Epithelial cell of esophagus (primary cell): Measurements from ENCODE around the gene SLC39A11.

Experiments
- DNase-seq: peaks from one replicate; pipeline ENCODE4 v3.0.0; 2010; ENCODE audit warnings: low read depth
- H3K4me3 ChIP-seq: 2 replicates; pipeline ENCODE4 v1.5.1; 2011; ENCODE audit warnings: mild to moderate bottlenecking, low read length, control low read depth
- TF ChIP-seq, protein P1 (sequence below): IDR thresholded peaks from 2 replicates; pipeline ENCODE4 v1.5.1; 2011; ENCODE audit warnings: low read depth, mild to moderate bottlenecking, low read length, control low read depth, inconsistent platforms; ENCODE audit not compliant: insufficient read depth; ENCODE audit errors: missing control alignments

The SLC39A11 gene

DNA sequence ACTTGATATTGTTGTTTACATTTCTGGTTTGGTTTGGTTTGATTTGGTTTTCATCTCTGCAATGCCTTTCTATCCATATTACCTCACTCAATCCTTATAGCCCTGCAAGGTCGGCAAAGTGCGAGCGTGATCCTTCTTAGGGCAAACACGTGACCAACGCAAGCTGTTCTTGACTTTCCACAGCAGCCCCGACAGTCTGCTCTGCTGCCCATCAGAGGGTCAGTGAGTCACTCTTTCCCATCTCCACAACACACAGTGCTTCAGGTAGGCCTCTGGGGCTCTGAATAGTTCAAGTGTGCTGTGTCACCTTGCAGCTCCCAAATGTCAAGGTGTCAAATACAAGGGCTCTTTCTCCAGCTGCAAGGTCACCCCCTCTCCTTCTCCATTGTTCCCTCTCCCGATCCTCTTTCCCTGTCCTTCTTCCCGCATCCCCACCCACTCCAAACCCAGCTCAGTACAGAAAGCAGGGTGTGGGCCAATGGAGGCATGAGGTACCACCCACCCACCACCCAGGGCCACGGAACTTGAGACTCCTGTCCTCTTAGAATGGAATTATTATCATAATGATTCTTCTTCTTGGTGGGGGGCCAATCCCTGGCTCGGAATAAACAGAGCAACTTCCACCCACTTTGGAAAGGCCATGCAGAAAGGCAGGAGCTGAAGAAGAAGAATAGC is 139.7 kb downstream of the SLC39A11 start:
- TF ChIP-seq, protein P1, sequence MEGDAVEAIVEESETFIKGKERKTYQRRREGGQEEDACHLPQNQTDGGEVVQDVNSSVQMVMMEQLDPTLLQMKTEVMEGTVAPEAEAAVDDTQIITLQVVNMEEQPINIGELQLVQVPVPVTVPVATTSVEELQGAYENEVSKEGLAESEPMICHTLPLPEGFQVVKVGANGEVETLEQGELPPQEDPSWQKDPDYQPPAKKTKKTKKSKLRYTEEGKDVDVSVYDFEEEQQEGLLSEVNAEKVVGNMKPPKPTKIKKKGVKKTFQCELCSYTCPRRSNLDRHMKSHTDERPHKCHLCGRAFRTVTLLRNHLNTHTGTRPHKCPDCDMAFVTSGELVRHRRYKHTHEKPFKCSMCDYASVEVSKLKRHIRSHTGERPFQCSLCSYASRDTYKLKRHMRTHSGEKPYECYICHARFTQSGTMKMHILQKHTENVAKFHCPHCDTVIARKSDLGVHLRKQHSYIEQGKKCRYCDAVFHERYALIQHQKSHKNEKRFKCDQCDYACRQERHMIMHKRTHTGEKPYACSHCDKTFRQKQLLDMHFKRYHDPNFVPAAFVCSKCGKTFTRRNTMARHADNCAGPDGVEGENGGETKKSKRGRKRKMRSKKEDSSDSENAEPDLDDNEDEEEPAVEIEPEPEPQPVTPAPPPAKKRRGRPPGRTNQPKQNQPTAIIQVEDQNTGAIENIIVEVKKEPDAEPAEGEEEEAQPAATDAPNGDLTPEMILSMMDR: no peak
- no peak overlapping the region for H3K4me3 ChIP-seq
- no peak for DNase-seq

GRCh38 chr17:72952220-72952619 is 140.3 kb downstream of the SLC39A11 start:
- TF ChIP-seq, protein P1: no peak
- no peak overlapping the region for H3K4me3 ChIP-seq
- no peak for DNase-seq

- TF ChIP-seq, protein P1: no peak
- DNase-seq: no peak
- H3K4me3 ChIP-seq: no peak overlapping the region
Measured at GRCh38 chr17:72950242-72950931, 142.1 kb downstream of the SLC39A11 start.

- DNase-seq: no peak
- TF ChIP-seq, protein P1: no peak
- H3K4me3 ChIP-seq: no peak overlapping the region
Measured at GRCh38 chr17:72948115-72948514, 144.4 kb downstream of the SLC39A11 start.

- DNase-seq: no peak
- H3K4me3 ChIP-seq: no peak overlapping the region
- TF ChIP-seq, protein P1: no peak
Measured at GRCh38 chr17:72947475-72947874, 145.0 kb downstream of the SLC39A11 start.

DNA sequence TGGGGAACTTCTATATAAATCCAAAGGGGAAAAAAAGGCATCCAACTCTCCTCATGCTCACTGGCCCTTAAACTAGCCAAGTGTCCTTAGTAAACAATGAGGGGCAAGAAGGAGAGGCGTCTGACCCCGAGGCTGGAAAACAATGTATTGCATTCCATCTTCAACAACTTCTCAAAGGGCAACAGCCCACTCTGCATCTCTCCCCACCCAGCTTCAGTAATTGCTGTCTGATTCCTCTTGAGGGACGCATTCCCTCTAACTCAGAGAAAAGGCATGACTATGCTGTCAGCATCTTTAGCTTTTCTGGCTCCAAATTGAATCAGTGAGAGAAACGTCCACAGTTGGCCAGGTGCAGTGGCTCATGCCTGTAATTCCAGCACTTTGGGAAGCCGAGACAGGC is 145.8 kb downstream of the SLC39A11 start:
- TF ChIP-seq, protein P1: no peak
- no peak overlapping the region for H3K4me3 ChIP-seq
- no peak for DNase-seq
